C4-2B (cell line): ENCODE measurements around the gene LIN28A.

Experiments
- ZFX ChIP-seq: fragments of 450-650 bp; IDR thresholded peaks from 2 replicates; pipeline ENCODE4 v1.6.1; 2017
- TF ChIP-seq, protein P1 (sequence below): fragments of 450-650 bp; conservative IDR thresholded peaks from 2 replicates; pipeline ENCODE4 v1.5.1; 2017; ENCODE audit warnings: mild to moderate bottlenecking

DNA sequence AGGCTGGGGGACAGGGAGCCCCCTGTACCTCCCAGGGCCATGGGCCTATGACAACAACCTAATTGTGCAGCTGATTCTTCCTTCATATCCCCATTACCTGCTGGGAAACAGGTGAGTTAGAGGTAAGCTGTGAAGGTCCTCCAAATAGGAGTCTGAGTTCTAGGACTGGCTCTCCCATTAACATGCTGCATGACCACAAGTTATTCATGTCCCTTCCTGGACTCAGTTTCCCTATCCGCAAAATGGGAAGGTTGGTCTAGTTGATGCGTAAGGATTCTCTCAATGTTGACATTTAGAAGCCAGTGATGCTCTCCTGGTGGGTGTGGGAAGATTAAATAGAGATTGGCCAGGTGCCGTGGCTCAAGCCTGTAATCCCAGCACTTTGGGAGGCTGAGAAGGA lies 42.1 kb upstream of the LIN28A start:
- TF ChIP-seq, protein P1, sequence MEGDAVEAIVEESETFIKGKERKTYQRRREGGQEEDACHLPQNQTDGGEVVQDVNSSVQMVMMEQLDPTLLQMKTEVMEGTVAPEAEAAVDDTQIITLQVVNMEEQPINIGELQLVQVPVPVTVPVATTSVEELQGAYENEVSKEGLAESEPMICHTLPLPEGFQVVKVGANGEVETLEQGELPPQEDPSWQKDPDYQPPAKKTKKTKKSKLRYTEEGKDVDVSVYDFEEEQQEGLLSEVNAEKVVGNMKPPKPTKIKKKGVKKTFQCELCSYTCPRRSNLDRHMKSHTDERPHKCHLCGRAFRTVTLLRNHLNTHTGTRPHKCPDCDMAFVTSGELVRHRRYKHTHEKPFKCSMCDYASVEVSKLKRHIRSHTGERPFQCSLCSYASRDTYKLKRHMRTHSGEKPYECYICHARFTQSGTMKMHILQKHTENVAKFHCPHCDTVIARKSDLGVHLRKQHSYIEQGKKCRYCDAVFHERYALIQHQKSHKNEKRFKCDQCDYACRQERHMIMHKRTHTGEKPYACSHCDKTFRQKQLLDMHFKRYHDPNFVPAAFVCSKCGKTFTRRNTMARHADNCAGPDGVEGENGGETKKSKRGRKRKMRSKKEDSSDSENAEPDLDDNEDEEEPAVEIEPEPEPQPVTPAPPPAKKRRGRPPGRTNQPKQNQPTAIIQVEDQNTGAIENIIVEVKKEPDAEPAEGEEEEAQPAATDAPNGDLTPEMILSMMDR = no peak
- TF ChIP-seq ZFX = no peak
